Ovary (tissue), 3 donors: ENCODE results near the gene C1QTNF6.

Experiments used
- EP300 ChIP-seq: sonication (generic); formaldehyde crosslinking; IDR thresholded peaks from one replicate; pipeline ENCODE4 v1.6.1; 2017; ENCODE audit warnings: antibody characterized with exemption
- POLR2A ChIP-seq: fragments of 450-650 bp; IDR thresholded peaks from one replicate; pipeline ENCODE4 v1.6.1; 2017; ENCODE audit warnings: antibody characterized with exemption, mild to moderate bottlenecking, moderate library complexity
- TF ChIP-seq, protein P1 (sequence below), 3 donors: fragments of 450-650 bp in 2 of 3; fragments of 200-600 bp in 1 of 3; IDR thresholded peaks; one replicate each; pipeline versions ENCODE4 v1.5.1 to v1.8.0; 2016 to 2022; ENCODE audit warnings: antibody characterized with exemption in 3 of 3, mild to moderate bottlenecking in 1 of 3
- donor health status: DM: no; HTN: no; CAD: no.

GRCh38 chr22:37141971-37142370, 46.1 kb downstream of the C1QTNF6 start:
- TF ChIP-seq, protein P1, sequence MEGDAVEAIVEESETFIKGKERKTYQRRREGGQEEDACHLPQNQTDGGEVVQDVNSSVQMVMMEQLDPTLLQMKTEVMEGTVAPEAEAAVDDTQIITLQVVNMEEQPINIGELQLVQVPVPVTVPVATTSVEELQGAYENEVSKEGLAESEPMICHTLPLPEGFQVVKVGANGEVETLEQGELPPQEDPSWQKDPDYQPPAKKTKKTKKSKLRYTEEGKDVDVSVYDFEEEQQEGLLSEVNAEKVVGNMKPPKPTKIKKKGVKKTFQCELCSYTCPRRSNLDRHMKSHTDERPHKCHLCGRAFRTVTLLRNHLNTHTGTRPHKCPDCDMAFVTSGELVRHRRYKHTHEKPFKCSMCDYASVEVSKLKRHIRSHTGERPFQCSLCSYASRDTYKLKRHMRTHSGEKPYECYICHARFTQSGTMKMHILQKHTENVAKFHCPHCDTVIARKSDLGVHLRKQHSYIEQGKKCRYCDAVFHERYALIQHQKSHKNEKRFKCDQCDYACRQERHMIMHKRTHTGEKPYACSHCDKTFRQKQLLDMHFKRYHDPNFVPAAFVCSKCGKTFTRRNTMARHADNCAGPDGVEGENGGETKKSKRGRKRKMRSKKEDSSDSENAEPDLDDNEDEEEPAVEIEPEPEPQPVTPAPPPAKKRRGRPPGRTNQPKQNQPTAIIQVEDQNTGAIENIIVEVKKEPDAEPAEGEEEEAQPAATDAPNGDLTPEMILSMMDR (IDR thresholded peaks at IDR 0.05), result no peak
- TF ChIP-seq EP300 (no peak), POLR2A (no peak)
